ENCODE measurements around the gene C1orf159.

The C1orf159 gene

DNA sequence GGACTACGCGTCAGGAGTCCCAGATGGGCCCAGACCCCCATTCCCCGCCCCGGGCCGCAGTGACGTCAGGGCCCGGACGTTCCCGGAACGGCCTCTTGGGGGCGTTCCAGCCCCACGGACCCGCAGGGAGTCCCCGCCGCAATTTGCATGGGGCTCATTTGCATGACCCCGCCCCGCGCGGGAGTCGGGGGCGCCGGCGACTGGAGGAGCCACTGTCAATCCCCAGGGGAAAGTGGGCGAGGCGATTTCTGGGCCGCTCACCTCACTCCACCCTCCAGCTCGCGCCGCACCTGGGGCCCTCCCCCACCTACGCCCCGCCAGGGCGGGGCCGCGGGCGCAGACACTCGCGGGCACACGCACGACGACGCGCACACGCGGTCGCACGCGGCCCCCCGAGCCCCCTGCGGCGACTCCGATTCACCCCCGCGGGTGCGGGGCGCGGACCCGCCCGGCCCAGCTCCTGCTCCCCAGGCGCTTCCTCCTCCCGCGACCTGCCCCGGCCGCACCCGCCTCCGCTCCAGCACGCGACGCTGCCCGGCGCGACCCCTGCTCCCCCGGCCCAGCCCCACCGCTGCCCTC, 82.8 kb downstream of the C1orf159 start:
- peak; percentile 90 for DNase-seq

DNA sequence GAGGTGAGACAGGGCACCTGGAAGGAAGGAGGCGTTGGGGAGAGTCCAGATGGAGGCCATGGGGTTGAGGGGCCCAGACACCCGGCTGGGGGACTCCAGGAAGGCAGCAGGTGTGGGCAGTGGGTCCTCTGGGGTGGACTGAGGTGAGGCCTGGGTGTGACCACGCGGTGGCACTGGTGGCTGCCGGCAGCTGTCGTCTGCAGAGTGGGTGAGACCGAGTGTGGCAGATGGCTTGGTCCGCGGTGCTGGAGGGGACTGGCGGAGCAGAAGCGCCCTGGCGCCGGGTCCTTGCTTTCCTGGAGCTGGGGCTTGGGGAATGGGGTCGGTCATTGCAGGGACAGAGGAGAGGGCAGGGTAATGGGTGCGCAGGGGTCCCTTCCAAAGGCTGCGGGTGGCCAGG, 83.5 kb downstream of the C1orf159 start:
- DNase-seq: no peak

All from activated CD4-positive, alpha-beta T cell treated with anti-CD3 and anti-CD28 coated beads, Interleukin-2, amount 50 U/mL, for 16 hours (primary cell).